C4-2B (cell line): Measurements from ENCODE around the gene PCSK1.

Experiments used
- ZFX ChIP-seq: fragments of 450-650 bp; IDR thresholded peaks from 2 replicates; pipeline ENCODE4 v1.6.1; 2017
- TF ChIP-seq, protein P1 (sequence below): fragments of 450-650 bp; conservative IDR thresholded peaks from 2 replicates; pipeline ENCODE4 v1.5.1; 2017; ENCODE audit warnings: mild to moderate bottlenecking

DNA sequence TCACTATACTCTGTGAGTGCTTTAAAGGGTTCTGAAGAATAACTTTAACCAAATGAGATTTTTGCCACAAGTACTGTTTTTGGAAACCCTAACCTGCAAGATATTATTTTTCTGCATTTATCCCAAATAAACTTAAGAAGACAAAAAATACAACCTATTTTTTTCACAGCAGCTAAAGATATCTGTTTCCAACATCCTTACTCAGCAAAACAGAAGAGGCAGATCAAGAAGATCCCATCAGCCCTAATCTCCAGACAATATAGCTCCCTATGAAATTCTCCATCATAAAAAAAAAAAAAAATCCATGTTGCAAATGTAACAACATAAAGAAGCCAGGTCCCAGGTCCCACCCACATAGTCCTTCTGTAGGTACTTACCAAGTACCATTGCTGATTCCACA lies 7.6 kb downstream of the PCSK1 start:
- TF ChIP-seq, protein P1, sequence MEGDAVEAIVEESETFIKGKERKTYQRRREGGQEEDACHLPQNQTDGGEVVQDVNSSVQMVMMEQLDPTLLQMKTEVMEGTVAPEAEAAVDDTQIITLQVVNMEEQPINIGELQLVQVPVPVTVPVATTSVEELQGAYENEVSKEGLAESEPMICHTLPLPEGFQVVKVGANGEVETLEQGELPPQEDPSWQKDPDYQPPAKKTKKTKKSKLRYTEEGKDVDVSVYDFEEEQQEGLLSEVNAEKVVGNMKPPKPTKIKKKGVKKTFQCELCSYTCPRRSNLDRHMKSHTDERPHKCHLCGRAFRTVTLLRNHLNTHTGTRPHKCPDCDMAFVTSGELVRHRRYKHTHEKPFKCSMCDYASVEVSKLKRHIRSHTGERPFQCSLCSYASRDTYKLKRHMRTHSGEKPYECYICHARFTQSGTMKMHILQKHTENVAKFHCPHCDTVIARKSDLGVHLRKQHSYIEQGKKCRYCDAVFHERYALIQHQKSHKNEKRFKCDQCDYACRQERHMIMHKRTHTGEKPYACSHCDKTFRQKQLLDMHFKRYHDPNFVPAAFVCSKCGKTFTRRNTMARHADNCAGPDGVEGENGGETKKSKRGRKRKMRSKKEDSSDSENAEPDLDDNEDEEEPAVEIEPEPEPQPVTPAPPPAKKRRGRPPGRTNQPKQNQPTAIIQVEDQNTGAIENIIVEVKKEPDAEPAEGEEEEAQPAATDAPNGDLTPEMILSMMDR: no peak
- no peak for TF ChIP-seq ZFX
